ENCODE measurements around the gene DTX3.

- TF ChIP-seq CTCF (IDR thresholded peaks at IDR 0.05) (no peak), POLR2A (IDR thresholded peaks at IDR 0.05) (no peak)
These were observed 19.5 kb upstream of the DTX3 start for GRCh38 chr12:57585156-57585555.

Data from body of pancreas (tissue), 4 donors.